MM.1S (cell line): ENCODE measurements around the gene PCDH17.

ENCODE experiments used
- DNase-seq: peaks from one replicate; pipeline ENCODE4 v3.0.0-alpha.2; 2015
- H2AFZ ChIP-seq: fragments of 300-600 bp; sonication (generic); 2 replicates; pipeline ENCODE4 v1.6.0; 2016; ENCODE audit warnings: antibody characterized with exemption, low read length
- H3F3A ChIP-seq: fragments of 300-600 bp; sonication (generic); 2 replicates; pipeline ENCODE4 v1.6.1; 2016; ENCODE audit warnings: mild to moderate bottlenecking, antibody characterized with exemption, low read length, moderate library complexity, mixed read lengths; ENCODE audit not compliant: insufficient read depth
- H3K27ac ChIP-seq: fragments of 300-600 bp; sonication (generic); 2 replicates; pipeline ENCODE4 v1.5.1; 2016; ENCODE audit warnings: mild to moderate bottlenecking, low read length
- H3K27me3 ChIP-seq: fragments of 300-600 bp; sonication (generic); replicated peaks from 2 replicates; pipeline ENCODE4 v1.6.0; 2016; ENCODE audit warnings: low read length; ENCODE audit not compliant: insufficient read depth
- H3K36me3 ChIP-seq: fragments of 300-600 bp; sonication (generic); replicated peaks from 2 replicates; pipeline ENCODE4 v1.6.1; 2016; ENCODE audit warnings: mild to moderate bottlenecking, low read length, mixed read lengths; ENCODE audit not compliant: insufficient read depth
- H3K4me1 ChIP-seq: fragments of 300-600 bp; sonication (generic); 2 replicates; pipeline ENCODE4 v1.6.1; 2016; ENCODE audit warnings: low read length, mixed read lengths
- H3K4me2 ChIP-seq: fragments of 300-600 bp; sonication (generic); 2 replicates; pipeline ENCODE4 v1.6.0; 2016; ENCODE audit warnings: low read depth, low read length
- H3K4me3 ChIP-seq: fragments of 300-600 bp; sonication (generic); 2 replicates; pipeline ENCODE4 v1.5.1; 2016; ENCODE audit warnings: low read length, mixed read lengths
- H3K79me2 ChIP-seq: fragments of 300-600 bp; sonication (generic); 2 replicates; pipeline ENCODE4 v1.6.1; 2016; ENCODE audit warnings: mixed run types, low read length, mixed read lengths
- H3K9ac ChIP-seq: fragments of 300-600 bp; sonication (generic); 2 replicates; pipeline ENCODE4 v1.6.1; 2016; ENCODE audit warnings: low read length, mixed read lengths
- H3K9me2 ChIP-seq: fragments of 300-600 bp; sonication (generic); replicated peaks from 2 replicates; pipeline ENCODE4 v1.6.1; 2016; ENCODE audit warnings: mild to moderate bottlenecking, low read length, mixed read lengths; ENCODE audit not compliant: insufficient read depth
- H3K9me3 ChIP-seq: fragments of 300-600 bp; sonication (generic); replicated peaks from 2 replicates; pipeline ENCODE4 v1.6.1; 2016; ENCODE audit warnings: mild to moderate bottlenecking, low read length, mixed read lengths; ENCODE audit not compliant: insufficient read depth
- H4K20me1 ChIP-seq: fragments of 300-600 bp; sonication (generic); 2 replicates; pipeline ENCODE4 v1.6.1; 2016; ENCODE audit warnings: mild to moderate bottlenecking, low read length, moderate library complexity, mixed read lengths; ENCODE audit not compliant: insufficient read depth
- EZH2 ChIP-seq: fragments of 300-600 bp; sonication (generic); optimal IDR thresholded peaks from 2 replicates; pipeline ENCODE3; 2017; ENCODE audit warnings: low read depth, mild to moderate bottlenecking, antibody characterized with exemption, low read length, mixed read lengths
- EZH2phosphoT487 ChIP-seq: fragments of 300-600 bp; sonication (generic); IDR thresholded peaks from 2 replicates; pipeline ENCODE4 v1.6.1; 2018; ENCODE audit warnings: antibody characterized with exemption, low read length

Gene PCDH17

DNA sequence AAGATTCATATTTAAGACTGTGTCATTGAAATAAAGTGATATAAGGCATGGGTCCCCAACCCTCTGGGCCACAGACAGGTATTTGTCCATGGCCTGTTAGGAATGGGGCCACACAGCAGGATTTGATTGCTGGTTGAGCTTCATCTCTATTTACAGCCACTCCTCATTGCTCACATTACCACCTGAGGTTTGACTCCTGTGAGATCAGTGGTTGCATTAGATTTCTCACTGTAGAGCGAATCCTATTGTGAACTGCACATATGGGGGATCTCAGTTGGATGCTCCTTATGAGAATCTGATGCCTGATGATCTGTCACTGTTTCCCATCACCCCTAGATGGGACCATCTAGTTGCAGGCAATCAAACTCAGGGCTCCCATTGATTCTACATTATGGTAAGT is 132.1 kb downstream of the PCDH17 start:
- no peak overlapping the region for H2AFZ ChIP-seq
- no peaks in the 10 kb centered on the region for H3F3A ChIP-seq
- no peak overlapping the region for H3K9ac ChIP-seq
- no peaks in the 10 kb centered on the region for H3K36me3 ChIP-seq
- H3K27ac ChIP-seq: no peak overlapping the region
- no peaks in the 10 kb centered on the region for H3K4me1 ChIP-seq
- no peaks in the 10 kb centered on the region for H3K27me3 ChIP-seq
- no peak for TF ChIP-seq EZH2phosphoT487
- TF ChIP-seq EZH2: no peak
- no peak for DNase-seq
- no peaks in the 10 kb centered on the region for H4K20me1 ChIP-seq
- no peaks in the 10 kb centered on the region for H3K9me3 ChIP-seq
- H3K9me2 ChIP-seq: no peaks in the 10 kb centered on the region
- H3K79me2 ChIP-seq: no peaks in the 10 kb centered on the region
- H3K4me3 ChIP-seq: no peak overlapping the region
- H3K4me2 ChIP-seq: no peak overlapping the region
